ENCODE data around the gene NLRC5.

The NLRC5 gene

DNA sequence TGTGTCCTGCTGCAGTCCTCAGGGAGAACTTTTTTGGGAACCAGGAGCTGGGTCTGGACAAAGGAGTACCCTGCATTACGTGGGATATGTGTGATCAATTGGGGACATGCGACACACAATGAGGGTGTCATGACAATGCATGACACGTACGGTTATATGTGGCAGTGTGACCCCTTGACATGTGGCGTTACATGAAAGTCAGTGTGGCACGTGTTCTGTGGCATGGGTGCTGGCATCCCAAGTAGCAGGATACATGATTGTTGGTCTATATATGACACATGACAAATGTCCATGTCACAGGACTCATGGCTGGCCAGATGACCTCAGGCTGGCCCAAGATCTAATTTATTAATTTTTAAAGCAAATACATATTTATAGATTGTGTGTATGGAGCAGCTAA is 93.3 kb downstream of the NLRC5 start:
- no peak overlapping the region for H3K4me3 ChIP-seq (ENCODE audit: insufficient read depth in 1 of 2, low read depth in 1 of 2, low read length in 2 of 2)
- H3K79me1 ChIP-seq (replicated peaks; ENCODE audit: low read length, poor library complexity, severe bottlenecking), result no peaks in the 10 kb centered on the region
- no peaks in the 10 kb centered on the region for H3K9me3 ChIP-seq (ENCODE audit: control insufficient read depth, low read length)
- DNase-seq, result no peak
- 87% methylated on average over 6 of the region's 6 CpGs for WGBS
- H3K27me3 ChIP-seq (ENCODE audit: control insufficient read depth in 1 of 2, insufficient read depth in 1 of 2, low read length in 2 of 2), result peaks cover 0 to 27% of the 10 kb centered on the region in 2 experiments
- H2BK120ac ChIP-seq (ENCODE audit: low read depth, low read length), result no peak overlapping the region
- H3K4me2 ChIP-seq (ENCODE audit: low read length, poor library complexity, severe bottlenecking), result no peak overlapping the region
- H3K14ac ChIP-seq (ENCODE audit: low read length in 2 of 2), result no peak overlapping the region
- H2BK5ac ChIP-seq (ENCODE audit: low read depth, low read length, poor library complexity, severe bottlenecking), result no peak overlapping the region
- H4K8ac ChIP-seq (ENCODE audit: low read length), result no peak overlapping the region
- H3K18ac ChIP-seq (ENCODE audit: low read depth in 1 of 2, low read length in 2 of 2), result no peak overlapping the region
- no peak overlapping the region for H2BK15ac ChIP-seq (ENCODE audit: low read depth, poor library complexity, severe bottlenecking)
- H3K23ac ChIP-seq (ENCODE audit: low read length in 2 of 2), result no peak overlapping the region
- H2AFZ ChIP-seq (ENCODE audit: low read depth, low read length), result no peak overlapping the region
- no peak overlapping the region for H2BK12ac ChIP-seq (ENCODE audit: low read length in 2 of 2)
- no peak overlapping the region for H3K9ac ChIP-seq (ENCODE audit: low read length)
- no peak overlapping the region for H4K91ac ChIP-seq (ENCODE audit: low read length)
- peaks cover 3 to 55% of the 10 kb centered on the region in 2 experiments for H3K36me3 ChIP-seq (ENCODE audit: control insufficient read depth in 1 of 2, insufficient read depth in 2 of 2, low read depth in 1 of 2, low read length in 2 of 2)
- no peak overlapping the region for H2AK5ac ChIP-seq (ENCODE audit: low read length, severe bottlenecking)
- no peak overlapping the region for H3K4ac ChIP-seq (ENCODE audit: low read depth in 1 of 2, low read length in 2 of 2)
- no peak overlapping the region for H3K27ac ChIP-seq (ENCODE audit: low read length, poor library complexity, severe bottlenecking)
- H3K4me1 ChIP-seq (ENCODE audit: control insufficient read depth, insufficient read depth, low read depth, low read length), result peaks cover 2% of the 10 kb centered on the region

DNA sequence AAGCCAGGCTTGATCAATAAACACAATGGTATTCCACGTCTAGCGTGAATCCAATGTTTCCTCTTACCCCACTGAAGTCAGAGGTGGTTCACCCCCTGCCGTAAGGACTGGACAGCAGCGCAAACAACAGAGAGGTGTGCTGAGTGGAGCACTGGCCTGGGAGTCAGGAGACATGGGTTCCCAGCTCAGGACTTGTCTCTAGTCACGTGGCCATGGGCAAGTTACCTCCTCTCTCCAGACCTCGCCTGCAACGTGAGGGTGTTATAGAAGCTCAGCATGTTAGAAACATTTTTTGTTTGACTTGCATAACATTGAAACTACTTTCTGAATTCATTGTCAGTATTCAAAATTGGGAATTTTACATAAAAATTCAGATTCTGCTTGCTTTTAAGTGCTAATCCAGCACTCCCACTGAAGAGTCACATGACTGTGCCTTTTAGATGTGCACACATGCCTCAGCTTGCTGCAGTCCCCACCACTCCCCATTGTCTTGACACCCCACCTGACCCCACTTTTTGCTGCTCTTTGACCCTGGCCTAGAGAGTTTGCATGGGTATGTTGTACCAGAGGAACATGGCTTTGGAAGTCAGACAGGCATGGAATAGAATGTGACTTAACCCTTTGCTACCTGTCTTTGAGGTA is 94.2 kb downstream of the NLRC5 start:
- Histone ChIP-seq H4K8ac (ENCODE audit: low read length) (no peak overlapping the region), H3K4me1 (ENCODE audit: control insufficient read depth, insufficient read depth, low read depth, low read length) (peaks cover 2% of the 10 kb centered on the region), H3K14ac (ENCODE audit: low read length in 2 of 2) (no peak overlapping the region), H2BK120ac (ENCODE audit: low read depth, low read length) (no peak overlapping the region), H2AK5ac (ENCODE audit: low read length, severe bottlenecking) (no peak overlapping the region), H3K79me1 (replicated peaks; ENCODE audit: low read length, poor library complexity, severe bottlenecking) (no peaks in the 10 kb centered on the region), H2BK15ac (ENCODE audit: low read depth, poor library complexity, severe bottlenecking) (no peak overlapping the region), H3K4me3 (ENCODE audit: insufficient read depth in 1 of 2, low read depth in 1 of 2, low read length in 2 of 2) (no peak overlapping the region), H3K4me2 (ENCODE audit: low read length, poor library complexity, severe bottlenecking) (no peak overlapping the region), H3K23ac (ENCODE audit: low read length in 2 of 2) (no peak overlapping the region), H3K27ac (ENCODE audit: low read length, poor library complexity, severe bottlenecking) (no peak overlapping the region), H4K91ac (ENCODE audit: low read length) (no peak overlapping the region), H3K18ac (ENCODE audit: low read depth in 1 of 2, low read length in 2 of 2) (no peak overlapping the region), H3K9me3 (ENCODE audit: control insufficient read depth, low read length) (no peaks in the 10 kb centered on the region), H3K4ac (ENCODE audit: low read depth in 1 of 2, low read length in 2 of 2) (no peak overlapping the region), H2AFZ (ENCODE audit: low read depth, low read length) (no peak overlapping the region), H3K36me3 (ENCODE audit: control insufficient read depth in 1 of 2, insufficient read depth in 2 of 2, low read depth in 1 of 2, low read length in 2 of 2) (peaks cover 0 to 49% of the 10 kb centered on the region in 2 experiments), H2BK12ac (ENCODE audit: low read length in 2 of 2) (no peak overlapping the region), H2BK5ac (ENCODE audit: low read depth, low read length, poor library complexity, severe bottlenecking) (no peak overlapping the region), H3K9ac (ENCODE audit: low read length) (no peak overlapping the region), H3K27me3 (ENCODE audit: control insufficient read depth in 1 of 2, insufficient read depth in 1 of 2, low read length in 2 of 2) (peaks cover 0 to 27% of the 10 kb centered on the region in 2 experiments)
- WGBS, result 78% methylated on average over 5 of the region's 7 CpGs
- DNase-seq, result no peak

DNA sequence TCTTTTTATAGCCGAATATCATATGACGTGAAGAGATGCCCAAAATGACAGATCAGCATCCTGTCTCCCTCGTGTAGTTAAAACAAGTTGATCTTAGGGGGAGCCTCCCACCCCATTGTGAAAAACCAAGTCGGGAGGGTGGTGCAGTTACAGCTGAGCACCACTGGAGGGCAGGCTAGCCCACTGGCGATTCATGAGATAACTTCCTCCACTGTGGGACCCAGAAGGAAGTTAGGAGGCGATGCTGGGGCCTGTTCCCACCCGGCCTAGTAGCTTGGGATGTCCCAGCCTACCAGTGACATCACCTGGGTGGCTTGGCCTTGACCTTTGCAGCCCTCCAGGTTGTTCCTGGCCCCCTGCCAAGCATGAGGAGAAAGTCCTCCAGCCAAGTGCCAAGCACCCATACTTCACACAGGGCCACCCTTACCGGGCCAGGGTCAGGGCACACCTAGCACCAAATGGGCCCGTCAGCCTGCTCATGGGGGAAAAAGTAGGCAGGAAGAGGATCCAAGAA is 95.0 kb downstream of the NLRC5 start:
- H3K9me3 ChIP-seq (ENCODE audit: control insufficient read depth, low read length), result no peaks in the 10 kb centered on the region
- no peak overlapping the region for H2BK120ac ChIP-seq (ENCODE audit: low read depth, low read length)
- H3K4ac ChIP-seq (ENCODE audit: low read depth in 1 of 2, low read length in 2 of 2), result peak overlapping the region in 1 of 2 experiments; percentile 40
- H3K36me3 ChIP-seq (ENCODE audit: control insufficient read depth in 1 of 2, insufficient read depth in 2 of 2, low read depth in 1 of 2, low read length in 2 of 2), result peaks cover 0 to 42% of the 10 kb centered on the region in 2 experiments
- peak overlapping the region; percentile 68 for H2AFZ ChIP-seq (ENCODE audit: low read depth, low read length)
- no peak overlapping the region for H2BK5ac ChIP-seq (ENCODE audit: low read depth, low read length, poor library complexity, severe bottlenecking)
- no peaks in the 10 kb centered on the region for H3K79me1 ChIP-seq (replicated peaks; ENCODE audit: low read length, poor library complexity, severe bottlenecking)
- H2AK5ac ChIP-seq (ENCODE audit: low read length, severe bottlenecking), result peak overlapping the region; percentile 26
- peak overlapping the region in 1 of 2 experiments; percentile 28 for H3K18ac ChIP-seq (ENCODE audit: low read depth in 1 of 2, low read length in 2 of 2)
- H3K9ac ChIP-seq (ENCODE audit: low read length), result no peak overlapping the region
- no peak overlapping the region for H3K27ac ChIP-seq (ENCODE audit: low read length, poor library complexity, severe bottlenecking)
- peaks cover 3 to 20% of the 10 kb centered on the region in 2 experiments for H3K27me3 ChIP-seq (ENCODE audit: control insufficient read depth in 1 of 2, insufficient read depth in 1 of 2, low read length in 2 of 2)
- no peak overlapping the region for H3K23ac ChIP-seq (ENCODE audit: low read length in 2 of 2)
- H4K8ac ChIP-seq (ENCODE audit: low read length), result peak overlapping the region; percentile 71
- no peak overlapping the region for H3K4me3 ChIP-seq (ENCODE audit: insufficient read depth in 1 of 2, low read depth in 1 of 2, low read length in 2 of 2)
- H3K4me1 ChIP-seq (ENCODE audit: control insufficient read depth, insufficient read depth, low read depth, low read length), result peaks cover 2% of the 10 kb centered on the region
- H2BK12ac ChIP-seq (ENCODE audit: low read length in 2 of 2), result no peak overlapping the region
- DNase-seq, result peak; percentile 73
- H3K4me2 ChIP-seq (ENCODE audit: low read length, poor library complexity, severe bottlenecking), result no peak overlapping the region
- 22% methylated on average over 9 of the region's 9 CpGs for WGBS
- H4K91ac ChIP-seq (ENCODE audit: low read length), result no peak overlapping the region
- no peak overlapping the region for H3K14ac ChIP-seq (ENCODE audit: low read length in 2 of 2)
- H2BK15ac ChIP-seq (ENCODE audit: low read depth, poor library complexity, severe bottlenecking), result no peak overlapping the region

DNA sequence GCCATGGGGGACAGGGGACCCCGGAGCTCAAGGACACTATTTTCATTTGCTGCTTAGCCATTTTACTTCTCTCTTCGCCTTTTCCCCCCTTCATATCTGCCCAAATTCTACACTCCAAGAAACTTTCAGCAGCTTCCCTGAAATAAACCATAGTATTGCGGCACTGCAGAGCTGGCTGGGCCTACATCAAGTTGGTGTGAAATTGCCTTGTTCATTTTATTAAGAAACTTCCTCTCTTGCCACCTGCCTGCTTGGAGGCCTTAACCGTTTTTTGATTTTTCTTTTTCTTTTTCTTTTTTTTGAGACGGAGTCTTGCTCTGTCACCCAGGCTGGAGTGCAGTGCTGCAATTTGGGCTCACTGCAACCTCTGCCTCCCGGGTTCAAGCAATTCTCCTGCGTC is 95.6 kb downstream of the NLRC5 start:
- Histone ChIP-seq H3K4me2 (ENCODE audit: low read length, poor library complexity, severe bottlenecking) (no peak overlapping the region), H4K8ac (ENCODE audit: low read length) (no peak overlapping the region), H4K91ac (ENCODE audit: low read length) (no peak overlapping the region), H3K4ac (ENCODE audit: low read depth in 1 of 2, low read length in 2 of 2) (no peak overlapping the region), H2AFZ (ENCODE audit: low read depth, low read length) (no peak overlapping the region), H3K14ac (ENCODE audit: low read length in 2 of 2) (no peak overlapping the region), H3K79me1 (replicated peaks; ENCODE audit: low read length, poor library complexity, severe bottlenecking) (no peaks in the 10 kb centered on the region), H2BK15ac (ENCODE audit: low read depth, poor library complexity, severe bottlenecking) (no peak overlapping the region), H2AK5ac (ENCODE audit: low read length, severe bottlenecking) (no peak overlapping the region), H2BK5ac (ENCODE audit: low read depth, low read length, poor library complexity, severe bottlenecking) (no peak overlapping the region), H3K27ac (ENCODE audit: low read length, poor library complexity, severe bottlenecking) (no peak overlapping the region), H3K4me3 (ENCODE audit: insufficient read depth in 1 of 2, low read depth in 1 of 2, low read length in 2 of 2) (no peak overlapping the region), H2BK120ac (ENCODE audit: low read depth, low read length) (no peak overlapping the region), H3K36me3 (ENCODE audit: control insufficient read depth in 1 of 2, insufficient read depth in 2 of 2, low read depth in 1 of 2, low read length in 2 of 2) (peaks cover 0 to 35% of the 10 kb centered on the region in 2 experiments), H3K23ac (ENCODE audit: low read length in 2 of 2) (no peak overlapping the region), H3K4me1 (ENCODE audit: control insufficient read depth, insufficient read depth, low read depth, low read length) (peaks cover 2% of the 10 kb centered on the region), H3K9me3 (ENCODE audit: control insufficient read depth, low read length) (no peaks in the 10 kb centered on the region), H3K9ac (ENCODE audit: low read length) (no peak overlapping the region), H2BK12ac (ENCODE audit: low read length in 2 of 2) (no peak overlapping the region), H3K27me3 (ENCODE audit: control insufficient read depth in 1 of 2, insufficient read depth in 1 of 2, low read length in 2 of 2) (peaks cover 6 to 14% of the 10 kb centered on the region in 2 experiments), H3K18ac (ENCODE audit: low read depth in 1 of 2, low read length in 2 of 2) (no peak overlapping the region)
- no peak for DNase-seq
- WGBS, result 88% methylated on average over 7 of the region's 7 CpGs
